Upper lobe of right lung (tissue), 1 donor: ENCODE data around the gene TGM5. TPM values are rescaled to one million over a fixed set of nuclear protein-coding genes. Genes with fewer than 3 reads are reported as not detected.

Experiments used
- ATAC-seq: fragments of 200-7000 bp; cut with Tn5 transposase; one replicate; pipeline ENCODE4 v1.9.1; 2020; ENCODE audit warnings: mild to moderate bottlenecking, moderate library complexity
- DNase-seq: peaks from one replicate; pipeline ENCODE4 v3.0.0-alpha.2; 2020
- H3K27ac ChIP-seq: fragments of 200-600 bp; one replicate; pipeline ENCODE4 v1.8.0; 2022
- H3K27me3 ChIP-seq: fragments of 200-600 bp; one replicate; pipeline ENCODE4 v1.8.0; 2022; ENCODE audit warnings: mild to moderate bottlenecking
- H3K36me3 ChIP-seq: fragments of 200-600 bp; one replicate; pipeline ENCODE4 v1.8.0; 2022
- H3K4me1 ChIP-seq: fragments of 200-600 bp; one replicate; pipeline ENCODE4 v1.8.0; 2022
- H3K4me3 ChIP-seq: fragments of 200-600 bp; one replicate; pipeline ENCODE4 v1.8.0; 2022; ENCODE audit warnings: mild to moderate bottlenecking
- H3K9me3 ChIP-seq: fragments of 200-600 bp; one replicate; pipeline ENCODE4 v1.8.0; 2022
- intact Hi-C: fragments of 100-400 bp; cut with DNase I; formaldehyde crosslinking; loops from one replicate; pipeline ENCODE4 v1.11.0; 2022
- total RNA-seq: library from RNA; stranded (reverse); fragmentation: NEBNext Ultra II Directional; extraction: Animal tissue kit (Norgen Biotek cat#: 25700); gene quantifications from one replicate; pipeline ENCODE4 v1.2.1, GENCODE V29; 2021
- TF ChIP-seq, protein P1 (sequence below): fragments of 200-600 bp; IDR thresholded peaks from one replicate; pipeline ENCODE4 v1.8.0; 2022; ENCODE audit warnings: antibody characterized with exemption
- donor health status: DM: no; HTN: yes; CAD: no; lungs with severe emphysema.

TGM5 gene
- total RNA-seq, 1 donor from 2014 or later, result not detected

DNA sequence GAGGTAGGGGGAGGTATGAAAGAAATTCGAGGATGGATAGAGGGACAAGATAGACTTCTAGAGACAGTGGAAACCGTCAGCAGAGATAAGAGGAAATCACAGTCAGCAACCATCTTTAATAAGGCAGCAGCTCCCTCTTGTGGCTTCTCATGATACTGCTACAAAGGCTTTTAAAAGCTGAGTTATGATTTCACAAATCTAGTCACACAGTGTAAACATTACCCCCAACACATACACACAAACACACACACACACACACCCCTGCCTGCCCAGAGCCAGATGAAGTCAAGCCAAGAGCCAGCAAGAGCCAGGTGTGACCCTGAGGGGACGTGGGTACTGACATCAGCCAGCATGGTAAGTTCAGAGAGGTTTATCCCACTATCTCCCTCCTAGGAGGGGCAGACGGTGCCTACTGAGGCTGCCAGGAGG is 18.9 kb upstream of the TGM5 start:
- intact Hi-C loops, result loop anchor here (2.0 kb wide), 1 partner anchor 61 kb away; no protein-coding TSS in a partner anchor
- no peak overlapping the region for H3K27ac ChIP-seq
- H3K4me1 ChIP-seq, result no peaks in the 10 kb centered on the region
- ATAC-seq (peak; percentile 89), DNase-seq (no peak)
- no peaks in the 10 kb centered on the region for H3K36me3 ChIP-seq
- H3K4me3 ChIP-seq, result no peak overlapping the region
- TF ChIP-seq, protein P1, sequence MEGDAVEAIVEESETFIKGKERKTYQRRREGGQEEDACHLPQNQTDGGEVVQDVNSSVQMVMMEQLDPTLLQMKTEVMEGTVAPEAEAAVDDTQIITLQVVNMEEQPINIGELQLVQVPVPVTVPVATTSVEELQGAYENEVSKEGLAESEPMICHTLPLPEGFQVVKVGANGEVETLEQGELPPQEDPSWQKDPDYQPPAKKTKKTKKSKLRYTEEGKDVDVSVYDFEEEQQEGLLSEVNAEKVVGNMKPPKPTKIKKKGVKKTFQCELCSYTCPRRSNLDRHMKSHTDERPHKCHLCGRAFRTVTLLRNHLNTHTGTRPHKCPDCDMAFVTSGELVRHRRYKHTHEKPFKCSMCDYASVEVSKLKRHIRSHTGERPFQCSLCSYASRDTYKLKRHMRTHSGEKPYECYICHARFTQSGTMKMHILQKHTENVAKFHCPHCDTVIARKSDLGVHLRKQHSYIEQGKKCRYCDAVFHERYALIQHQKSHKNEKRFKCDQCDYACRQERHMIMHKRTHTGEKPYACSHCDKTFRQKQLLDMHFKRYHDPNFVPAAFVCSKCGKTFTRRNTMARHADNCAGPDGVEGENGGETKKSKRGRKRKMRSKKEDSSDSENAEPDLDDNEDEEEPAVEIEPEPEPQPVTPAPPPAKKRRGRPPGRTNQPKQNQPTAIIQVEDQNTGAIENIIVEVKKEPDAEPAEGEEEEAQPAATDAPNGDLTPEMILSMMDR, result peak; percentile 86
- H3K27me3 ChIP-seq, result no peaks in the 10 kb centered on the region
- no peaks in the 10 kb centered on the region for H3K9me3 ChIP-seq

DNA sequence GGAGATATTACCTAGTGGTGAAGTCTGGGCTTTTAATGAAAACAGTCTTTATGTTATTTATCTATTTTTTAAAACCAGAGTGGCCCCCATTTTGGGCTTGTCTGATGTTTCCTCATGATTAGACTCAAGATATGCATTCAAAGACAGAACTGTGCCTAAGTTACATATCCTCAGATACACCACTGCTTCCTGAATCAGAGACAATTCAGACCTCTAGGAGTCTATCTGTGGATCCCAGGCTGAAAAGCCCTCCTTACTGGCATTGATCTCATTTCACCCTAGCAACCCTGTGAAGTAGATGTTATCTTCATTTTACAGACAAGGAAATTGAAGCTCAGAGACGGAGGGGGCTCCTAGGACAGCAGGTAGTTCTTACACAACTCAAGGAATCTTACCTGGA is 16.8 kb upstream of the TGM5 start:
- intact Hi-C loops, result no loop called here
- no peaks in the 10 kb centered on the region for H3K36me3 ChIP-seq

DNA sequence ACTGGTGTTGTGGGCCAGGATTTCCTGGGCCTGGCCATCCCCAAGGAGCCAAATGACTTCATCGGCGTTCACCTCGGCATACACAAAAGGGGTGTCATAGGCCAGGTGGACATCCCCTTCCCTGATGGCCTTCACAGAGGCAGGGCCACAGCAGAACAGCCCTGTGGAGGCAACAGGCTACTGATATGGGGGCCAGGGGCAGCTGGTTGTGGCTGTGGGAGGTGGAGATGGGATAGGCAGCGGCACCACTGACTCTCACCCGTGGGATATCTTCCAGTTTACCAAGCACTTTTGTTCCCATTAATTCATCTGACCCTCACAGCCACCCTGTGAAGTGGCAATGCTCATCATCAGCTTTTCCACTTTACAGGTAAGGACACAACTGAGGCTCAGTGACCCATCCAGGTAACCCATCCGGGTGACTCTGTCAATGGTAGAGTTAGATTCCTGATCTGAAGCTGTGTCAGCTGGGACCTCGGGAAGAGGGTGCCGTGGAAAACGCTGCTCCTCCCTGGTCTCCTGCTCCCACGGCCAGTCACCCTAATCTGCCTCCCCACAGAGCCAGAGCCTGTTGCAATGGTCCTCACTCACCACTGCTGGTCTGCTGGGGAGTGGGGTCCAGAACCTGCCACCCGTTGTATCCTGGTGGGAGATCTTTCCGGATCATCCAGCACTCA is 15.3 kb upstream of the TGM5 start:
- intact Hi-C loops, result no loop called here
- no peaks in the 10 kb centered on the region for H3K36me3 ChIP-seq
- H3K4me1 ChIP-seq, result no peaks in the 10 kb centered on the region
- DNase-seq (no peak), ATAC-seq (no peak)
- H3K27me3 ChIP-seq, result no peaks in the 10 kb centered on the region
- H3K27ac ChIP-seq, result no peak overlapping the region
- TF ChIP-seq, protein P1, result no peak
- H3K4me3 ChIP-seq, result no peak overlapping the region
- H3K9me3 ChIP-seq, result no peaks in the 10 kb centered on the region

More for the DNA sequence above, 16.8 kb upstream of the TGM5 start:
- DNase-seq (no peak), ATAC-seq (no peak)
- Histone ChIP-seq H3K4me1 (no peaks in the 10 kb centered on the region), H3K27me3 (no peaks in the 10 kb centered on the region), H3K4me3 (no peak overlapping the region), H3K9me3 (no peaks in the 10 kb centered on the region), H3K27ac (no peak overlapping the region)
- TF ChIP-seq, protein P1, result no peak

DNA sequence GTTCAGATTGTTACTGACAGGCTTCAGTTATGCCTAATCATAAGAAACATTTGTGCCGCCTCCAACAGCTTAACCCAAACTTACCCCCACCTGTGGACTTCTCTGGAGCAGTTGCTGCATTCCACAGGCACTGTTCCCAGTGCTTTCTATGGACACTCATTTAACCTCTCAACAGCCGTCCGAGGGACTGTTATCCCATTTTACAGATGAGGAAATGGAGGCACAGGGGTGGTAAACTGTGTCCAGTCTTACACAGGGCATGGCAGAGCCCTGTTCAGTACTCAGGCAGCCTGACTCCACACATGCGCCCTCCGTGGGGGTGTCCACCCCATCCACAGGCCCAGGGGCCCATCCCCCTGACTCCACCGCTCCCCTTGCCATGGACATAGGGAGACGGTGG is 14.3 kb upstream of the TGM5 start:
- no peak overlapping the region for H3K27ac ChIP-seq
- H3K36me3 ChIP-seq, result no peaks in the 10 kb centered on the region
- DNase-seq (no peak), ATAC-seq (no peak)
- no peaks in the 10 kb centered on the region for H3K9me3 ChIP-seq
- H3K4me3 ChIP-seq, result no peak overlapping the region
- intact Hi-C loops, result no loop called here
- H3K4me1 ChIP-seq, result no peaks in the 10 kb centered on the region
- no peaks in the 10 kb centered on the region for H3K27me3 ChIP-seq
- TF ChIP-seq, protein P1, result no peak

DNA sequence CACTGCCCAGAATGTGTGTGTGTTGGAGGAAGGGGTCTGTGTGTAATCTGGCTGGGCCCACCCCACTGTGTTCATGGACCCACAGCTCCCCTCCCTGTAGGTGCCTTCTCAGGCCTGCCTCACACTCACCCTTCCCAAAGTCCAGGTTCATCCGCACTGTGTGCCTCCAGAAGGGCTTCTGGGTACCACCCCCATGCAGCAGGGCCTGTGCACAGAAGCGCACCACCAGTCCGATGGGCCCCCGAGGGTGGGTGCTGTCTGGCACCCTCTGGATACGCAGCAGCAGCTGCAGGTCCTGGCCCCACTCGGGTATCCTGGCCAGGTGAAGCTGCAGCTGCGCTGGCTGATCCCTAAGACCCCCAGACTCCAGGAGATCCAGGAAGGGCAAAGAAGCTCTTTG is 12.8 kb upstream of the TGM5 start:
- intact Hi-C loops, result no loop called here
- DNase-seq, result no peak
- no peaks in the 10 kb centered on the region for H3K27me3 ChIP-seq
- peak; percentile 28 for ATAC-seq
- no peak overlapping the region for H3K4me3 ChIP-seq
- no peaks in the 10 kb centered on the region for H3K9me3 ChIP-seq
- no peaks in the 10 kb centered on the region for H3K36me3 ChIP-seq
- H3K27ac ChIP-seq, result no peak overlapping the region
- no peaks in the 10 kb centered on the region for H3K4me1 ChIP-seq
- TF ChIP-seq, protein P1, result no peak
